NCI-H774 (cell line): Measurements from ENCODE around the gene SCNN1A.

Experiments used
- DNase-seq: peaks from one replicate; lab custom pipeline; 2025; lab: John Stamatoyannopoulos, UW

The SCNN1A gene

GRCh38 chr12:6317693-6318439 is 57.5 kb downstream of the SCNN1A start:
- DNase-seq: no peak

DNA sequence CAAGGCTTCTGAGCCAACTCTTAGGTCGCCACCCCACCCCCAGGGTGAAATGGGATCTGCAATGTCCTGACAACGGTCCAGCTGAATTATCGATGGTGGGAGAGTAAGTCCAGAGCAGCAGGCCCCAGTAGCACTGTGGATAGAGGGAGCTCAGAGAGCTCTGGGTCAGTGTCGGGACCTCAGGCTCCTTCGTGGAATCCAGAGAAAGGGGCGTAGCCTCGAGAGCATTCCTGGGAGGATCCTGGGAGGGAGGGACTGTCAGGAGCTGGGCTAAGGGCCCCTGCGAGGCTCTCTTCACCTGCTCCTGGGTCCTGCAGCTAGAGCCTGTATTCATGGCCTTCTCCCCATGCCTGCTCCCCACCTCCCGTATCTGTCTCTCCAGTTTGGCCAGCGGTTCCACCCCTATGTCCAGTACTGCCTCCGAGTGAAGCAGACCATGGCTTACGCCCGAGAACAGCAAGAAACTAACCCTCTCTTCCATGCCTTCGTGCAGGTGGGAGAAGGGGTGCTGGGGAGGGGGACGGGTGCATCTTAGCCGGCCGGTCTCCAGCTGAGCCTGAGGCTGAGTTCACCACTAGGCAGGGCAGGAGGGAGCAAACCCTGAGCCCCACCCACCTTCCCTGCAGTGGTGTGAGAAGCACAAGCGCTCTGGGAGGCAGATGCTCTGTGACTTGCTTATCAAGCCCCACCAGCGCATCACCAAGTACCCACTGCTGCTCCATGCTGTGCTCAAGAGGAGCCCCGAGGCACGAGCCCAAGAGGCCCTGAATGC is 58.3 kb downstream of the SCNN1A start:
- DNase-seq: no peak

DNA sequence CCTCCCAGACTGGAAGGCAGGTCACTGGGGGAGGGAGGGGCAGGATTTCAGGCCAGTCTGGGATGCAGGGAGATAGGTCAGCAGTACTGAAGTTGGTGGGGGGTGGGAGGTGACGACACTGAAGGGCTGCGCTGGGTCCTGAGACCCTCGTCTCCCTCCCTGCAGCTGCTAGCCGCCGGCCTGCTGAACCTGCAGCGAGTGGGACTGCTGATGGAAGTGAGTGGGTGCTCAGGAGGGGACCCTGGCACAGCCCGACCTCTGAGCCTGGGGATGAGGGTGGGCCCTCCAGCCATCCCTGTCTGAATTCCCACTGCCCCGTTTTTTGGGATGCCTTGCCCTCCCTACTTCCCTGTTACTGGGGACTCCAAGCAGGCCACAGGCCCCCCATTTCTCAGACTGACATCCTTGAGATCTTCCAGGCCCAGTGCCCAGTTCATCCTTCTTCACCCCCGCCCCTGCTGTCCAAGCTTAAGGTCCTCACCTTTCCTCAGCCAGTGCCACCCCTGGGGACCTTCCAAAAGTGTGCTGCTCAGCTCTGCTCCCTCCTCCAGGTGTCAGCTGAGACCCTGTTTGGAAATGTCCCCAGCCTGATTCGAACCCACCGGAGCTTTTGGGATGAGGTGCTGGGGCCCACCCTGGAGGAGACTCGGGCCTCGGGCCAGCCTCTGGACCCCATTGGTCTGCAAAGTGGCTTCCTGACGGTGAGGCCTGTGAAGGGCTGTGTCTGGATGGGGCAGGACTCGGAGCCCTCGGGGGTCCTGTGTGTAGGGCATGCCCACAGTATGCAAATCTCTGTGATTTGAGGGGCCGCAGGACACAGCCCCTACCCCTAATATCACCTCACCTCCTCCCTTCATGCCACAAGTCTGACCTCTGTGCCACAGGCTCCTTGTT is 59.4 kb downstream of the SCNN1A start:
- no peak for DNase-seq

DNA sequence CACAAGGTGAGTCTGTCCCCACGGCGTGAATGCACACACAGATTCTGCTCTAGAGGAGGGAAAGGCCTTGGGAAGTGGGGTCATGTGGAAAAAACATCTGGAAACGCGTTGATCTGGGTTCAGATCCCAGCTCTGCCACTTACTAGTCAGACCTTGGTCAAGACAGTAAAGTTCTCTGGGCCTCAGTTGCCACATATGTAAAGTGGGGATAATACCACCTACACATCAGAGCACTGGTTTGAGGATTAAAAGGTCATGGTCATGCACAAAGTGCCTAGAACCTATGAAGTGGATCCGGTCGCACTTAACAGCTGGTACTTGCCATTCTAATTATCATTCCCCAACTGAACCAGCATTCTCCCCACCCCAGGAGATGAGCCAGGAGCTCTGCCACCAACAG is 60.2 kb downstream of the SCNN1A start:
- DNase-seq: no peak

DNA sequence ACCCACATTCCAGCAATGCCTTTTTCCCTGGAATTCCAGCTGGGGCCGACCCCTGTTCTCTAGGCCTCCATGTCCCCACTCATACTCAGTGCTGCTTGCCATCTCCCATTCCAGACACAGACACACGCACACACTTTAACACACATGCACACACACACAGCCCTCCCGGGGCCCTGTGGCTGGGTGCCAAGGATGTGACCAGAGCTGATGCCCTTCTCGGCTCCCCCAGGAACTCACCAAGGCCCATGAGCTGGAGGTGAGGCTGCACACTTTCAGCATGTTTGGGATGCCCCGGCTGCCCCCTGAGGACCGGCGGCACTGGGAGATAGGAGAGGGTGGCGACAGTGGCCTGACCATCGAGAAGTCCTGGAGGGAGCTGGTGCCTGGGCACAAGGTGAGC is 60.6 kb downstream of the SCNN1A start:
- DNase-seq: no peak

DNA sequence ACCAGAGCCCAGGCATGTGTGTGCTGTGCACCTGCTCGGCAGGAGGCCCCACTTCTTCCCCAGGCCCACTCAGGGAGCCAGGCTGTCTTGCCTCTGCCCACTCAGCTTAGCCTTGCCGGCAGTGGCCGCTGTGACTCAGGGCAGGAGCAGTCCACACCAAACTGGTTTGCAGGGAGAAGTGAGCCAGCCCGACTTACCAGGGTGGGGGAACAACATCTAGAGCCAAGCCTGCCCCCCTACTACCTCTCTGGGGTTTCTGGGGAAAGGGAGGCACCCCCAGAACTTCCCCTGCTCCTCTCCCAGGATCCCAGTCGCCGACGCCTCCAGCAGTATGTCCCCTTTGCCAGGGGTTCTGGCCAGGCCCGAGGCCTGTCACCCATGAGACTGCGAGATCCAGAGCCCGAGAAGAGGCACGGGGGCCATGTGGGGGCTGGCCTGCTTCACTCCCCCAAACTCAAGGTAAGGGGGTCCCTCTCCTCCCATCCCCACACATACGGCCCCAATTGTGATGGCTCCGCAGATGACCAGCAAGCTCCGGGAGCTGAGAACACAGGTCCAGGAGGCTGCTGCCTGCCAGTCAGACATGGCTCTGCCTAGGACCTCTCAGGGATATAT is 61.9 kb downstream of the SCNN1A start:
- DNase-seq: no peak

GRCh38 chr12:6312529-6313325 is 62.6 kb downstream of the SCNN1A start:
- peak; percentile 54 for DNase-seq

DNA sequence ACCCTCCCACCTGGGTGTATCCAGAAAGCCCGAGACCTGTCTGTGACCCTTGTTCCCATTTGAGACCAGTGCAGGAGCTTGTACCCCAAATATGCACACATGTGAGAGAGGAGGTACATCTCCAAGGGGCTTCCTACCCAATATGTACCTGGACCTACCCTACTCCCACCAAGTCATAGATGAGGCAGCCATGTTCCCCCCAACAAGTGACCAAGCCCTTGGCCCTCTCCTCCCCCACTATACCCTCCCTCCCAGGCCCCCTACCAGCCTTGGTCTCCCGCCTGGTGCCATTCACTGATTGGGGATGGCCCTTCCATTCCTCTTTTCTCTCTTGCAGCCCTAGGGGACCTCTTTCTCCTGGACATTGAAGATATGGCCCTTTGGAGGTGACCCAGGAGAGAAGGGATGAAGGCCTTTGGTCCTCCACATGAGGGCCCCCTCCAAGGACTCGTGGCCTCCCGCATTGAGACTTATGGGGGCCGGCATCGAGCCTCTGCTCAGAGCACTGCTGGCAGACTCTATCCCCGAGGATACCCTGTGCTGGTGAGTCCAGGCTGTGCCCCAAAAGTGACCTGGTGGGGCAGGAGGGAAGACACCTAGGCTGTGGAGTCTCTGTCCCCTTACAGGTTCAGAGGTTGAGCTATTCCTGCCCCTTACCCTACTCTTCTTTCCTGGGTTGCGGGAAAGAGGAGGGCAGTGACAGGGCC is 63.4 kb downstream of the SCNN1A start:
- DNase-seq: no peak

DNA sequence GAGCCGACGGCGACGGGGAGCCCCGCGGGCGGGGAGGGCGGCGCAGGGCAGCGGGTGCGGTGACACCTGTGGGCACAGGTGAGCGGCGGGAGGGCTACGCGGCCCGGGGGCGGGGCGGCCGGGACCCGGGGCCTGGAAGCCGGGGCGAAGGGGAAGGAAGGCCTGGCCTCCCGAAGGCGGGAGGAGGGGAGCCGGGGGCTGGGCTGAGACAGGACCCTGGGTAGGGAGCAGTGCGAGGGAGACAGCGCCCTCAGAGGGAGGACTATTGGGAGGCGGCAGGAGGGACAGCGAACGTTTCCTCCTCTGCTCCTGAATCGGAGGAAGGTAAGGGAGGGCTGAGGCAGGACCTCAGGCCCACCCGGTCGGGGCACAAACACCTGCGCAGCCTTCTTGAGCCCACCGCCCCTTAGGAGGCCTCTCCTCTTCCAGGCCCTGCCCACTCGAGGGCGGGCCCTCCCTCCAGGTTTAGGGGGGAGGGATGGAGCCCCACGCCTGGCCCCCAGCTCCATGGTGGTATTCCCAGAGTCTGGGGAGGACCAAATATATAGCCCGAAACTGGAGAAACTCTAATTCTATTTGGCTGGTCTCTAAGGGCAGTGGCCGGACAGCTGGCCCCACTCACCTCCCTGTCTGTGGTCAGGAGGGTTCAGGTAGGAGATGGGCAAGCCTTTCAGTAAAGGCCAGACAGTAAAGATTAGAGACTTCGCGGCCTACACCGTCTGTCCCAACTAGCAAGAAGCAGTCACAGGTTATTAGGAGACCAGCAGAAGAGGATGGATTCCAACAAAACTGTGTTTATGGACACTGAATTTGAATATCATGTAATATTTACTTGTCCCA is 64.4 kb downstream of the SCNN1A start:
- no peak for DNase-seq

DNA sequence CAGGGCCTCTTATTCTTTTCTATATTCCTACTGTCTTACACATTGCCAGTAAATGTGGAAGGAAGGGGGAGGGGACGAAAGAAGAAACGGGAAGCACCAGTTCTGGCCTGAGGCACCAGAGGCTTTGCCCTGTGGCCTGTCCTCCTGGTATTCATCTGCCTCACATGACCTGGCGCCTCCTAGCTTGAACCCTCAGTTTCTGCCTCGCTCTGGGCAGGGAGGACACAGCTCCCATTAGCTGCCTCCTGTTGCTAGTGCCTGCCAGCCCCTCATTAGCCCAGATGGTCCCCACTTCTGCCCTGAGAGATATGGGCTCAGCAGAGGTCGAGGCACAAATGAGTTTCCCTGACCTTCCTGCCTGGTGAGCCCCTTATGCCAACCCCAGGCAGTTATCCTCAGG is 67.8 kb downstream of the SCNN1A start:
- no peak for DNase-seq

GRCh38 chr12:6306599-6307220 is 68.7 kb downstream of the SCNN1A start:
- no peak for DNase-seq

DNA sequence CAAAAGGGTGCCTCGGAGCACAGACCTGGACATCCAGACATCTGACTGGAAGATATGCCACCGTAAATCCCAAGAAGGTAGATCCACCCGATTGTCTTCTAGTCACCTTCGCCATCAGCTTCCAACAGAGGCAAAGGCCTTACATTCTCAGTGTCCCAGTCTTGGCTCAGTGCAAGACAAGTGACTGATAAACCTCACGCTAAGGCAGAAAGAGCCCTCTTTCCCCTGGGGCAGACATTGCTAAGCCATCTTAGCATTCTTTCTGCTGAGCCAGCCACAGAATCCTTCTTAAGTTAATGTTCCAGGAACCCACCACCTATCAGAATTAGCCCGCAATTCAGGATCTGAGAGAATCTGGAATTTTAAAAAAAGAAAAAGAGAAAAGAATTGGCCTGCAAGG is 69.2 kb downstream of the SCNN1A start:
- DNase-seq: no peak

DNA sequence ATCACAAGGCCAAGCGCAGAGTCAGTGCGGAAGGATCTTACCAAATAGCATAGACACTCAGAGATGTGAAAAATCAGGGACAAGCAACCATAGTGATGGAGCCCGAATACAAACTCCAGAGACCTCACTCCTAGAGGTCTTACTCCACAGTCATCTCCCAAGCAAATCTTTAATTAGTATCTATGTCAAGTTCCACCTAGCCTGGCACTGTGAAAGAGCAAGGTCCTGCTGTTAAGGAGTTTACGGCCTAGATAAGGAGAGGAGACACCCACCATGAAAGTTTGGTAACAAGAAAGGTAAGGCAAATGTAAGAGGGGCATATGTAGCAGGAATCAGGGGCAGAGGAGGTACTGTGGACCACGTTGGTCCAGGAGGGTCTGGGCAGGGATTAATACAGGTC is 72.3 kb downstream of the SCNN1A start:
- DNase-seq: no peak

GRCh38 chr12:6302621-6303020 is 72.7 kb downstream of the SCNN1A start:
- DNase-seq: no peak

- DNase-seq: no peak
These were observed 73.6 kb downstream of the SCNN1A start for GRCh38 chr12:6301721-6302120.

- no peak for DNase-seq
These were observed 78.2 kb downstream of the SCNN1A start for GRCh38 chr12:6297170-6297569.
